Stimulated activated CD8-positive, alpha-beta memory T cell treated with anti-CD3 and anti-CD28 coated beads, Interleukin-7, amount 100 ng/mL, for 48 hours (primary cell): Measurements from ENCODE around the gene ZFP69B.

Source experiments
- DNase-seq, 2 donors: peaks; one replicate each; pipeline ENCODE4 v3.0.0-alpha.2; 2020; ENCODE audit warnings: low read depth in 1 of 2; ENCODE audit errors: extremely low read depth in 1 of 2

ZFP69B gene

DNA sequence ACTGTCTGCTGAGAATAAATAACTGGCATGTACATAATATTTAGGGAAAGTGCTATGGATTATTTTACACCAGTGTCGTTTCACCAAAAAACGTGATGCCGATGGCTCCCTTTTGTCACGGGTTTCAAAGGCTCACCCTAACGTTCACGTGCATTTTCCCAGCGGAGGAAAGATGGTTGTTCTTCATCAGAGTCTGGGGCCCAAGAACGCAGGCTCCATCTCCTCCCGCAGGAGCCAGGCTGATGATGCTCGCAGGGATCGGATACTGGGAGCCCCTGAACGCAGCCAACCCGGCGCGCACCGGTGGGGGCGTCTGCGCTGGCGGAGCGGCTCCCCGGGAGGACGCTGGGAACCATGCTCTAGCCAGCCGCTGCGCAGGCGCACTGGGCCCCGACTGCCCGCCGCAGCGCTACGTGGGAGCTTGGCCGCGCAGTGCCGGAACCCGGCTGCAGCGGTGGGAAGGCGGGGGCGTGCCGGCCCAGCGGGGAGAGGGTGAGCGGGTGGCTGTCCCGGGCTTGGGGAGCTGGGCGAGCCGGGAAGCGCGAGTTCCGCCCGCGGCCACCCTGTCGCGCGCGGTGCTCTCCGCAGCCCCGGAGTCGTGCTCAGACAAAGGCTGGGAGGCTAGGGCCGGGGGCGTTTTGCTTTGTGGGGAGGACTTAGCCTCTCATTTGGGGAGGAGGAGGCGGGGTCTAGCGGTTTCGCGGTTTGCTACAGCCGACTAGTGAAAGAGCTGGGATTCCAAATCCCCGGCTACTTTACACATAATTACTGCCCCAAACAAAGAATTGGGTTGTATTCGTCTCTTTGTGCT, at the start of gene ZFP69B:
TSS of gene ZFP69B (plus strand) at position 793 of the 811 bp plus-strand sequence. CDS start 486 bp downstream, outside the sequence.
- peak; percentile 90 to 93 for DNase-seq

DNA sequence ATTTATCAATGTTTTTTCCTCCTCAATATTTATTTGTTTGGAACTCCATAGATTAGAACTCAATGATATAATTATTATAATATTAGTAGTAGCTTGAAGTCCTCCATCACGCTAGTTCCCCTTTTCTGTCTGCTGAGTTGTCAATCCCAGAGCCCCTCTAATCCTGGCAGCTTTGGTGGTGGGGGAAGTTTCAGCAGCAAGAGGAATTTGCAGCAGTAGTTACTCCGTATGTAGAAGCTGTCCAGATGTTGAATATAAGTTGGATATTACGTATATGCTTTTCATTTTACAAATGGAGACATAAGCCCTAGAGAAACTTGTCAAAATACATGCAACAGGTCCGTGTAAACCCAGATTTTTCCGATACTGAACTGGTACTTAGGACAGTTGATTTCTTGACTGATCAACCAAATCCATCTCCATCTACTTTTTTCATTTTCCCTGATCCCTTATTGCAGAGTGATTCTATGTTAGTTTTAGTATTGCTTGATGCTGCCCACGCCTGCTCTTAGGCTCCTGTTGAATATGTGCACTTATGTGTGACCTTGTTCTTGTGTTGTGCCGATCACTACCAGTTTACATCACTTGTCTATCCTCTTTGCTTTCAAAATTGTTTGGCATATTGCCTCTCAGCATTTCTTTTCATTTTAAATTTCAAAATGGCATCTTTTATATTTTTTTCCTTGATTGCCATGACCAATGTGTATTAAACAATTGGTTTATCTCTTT, 48.6 kb upstream of the ZFP69B start:
- DNase-seq: no peak

DNA sequence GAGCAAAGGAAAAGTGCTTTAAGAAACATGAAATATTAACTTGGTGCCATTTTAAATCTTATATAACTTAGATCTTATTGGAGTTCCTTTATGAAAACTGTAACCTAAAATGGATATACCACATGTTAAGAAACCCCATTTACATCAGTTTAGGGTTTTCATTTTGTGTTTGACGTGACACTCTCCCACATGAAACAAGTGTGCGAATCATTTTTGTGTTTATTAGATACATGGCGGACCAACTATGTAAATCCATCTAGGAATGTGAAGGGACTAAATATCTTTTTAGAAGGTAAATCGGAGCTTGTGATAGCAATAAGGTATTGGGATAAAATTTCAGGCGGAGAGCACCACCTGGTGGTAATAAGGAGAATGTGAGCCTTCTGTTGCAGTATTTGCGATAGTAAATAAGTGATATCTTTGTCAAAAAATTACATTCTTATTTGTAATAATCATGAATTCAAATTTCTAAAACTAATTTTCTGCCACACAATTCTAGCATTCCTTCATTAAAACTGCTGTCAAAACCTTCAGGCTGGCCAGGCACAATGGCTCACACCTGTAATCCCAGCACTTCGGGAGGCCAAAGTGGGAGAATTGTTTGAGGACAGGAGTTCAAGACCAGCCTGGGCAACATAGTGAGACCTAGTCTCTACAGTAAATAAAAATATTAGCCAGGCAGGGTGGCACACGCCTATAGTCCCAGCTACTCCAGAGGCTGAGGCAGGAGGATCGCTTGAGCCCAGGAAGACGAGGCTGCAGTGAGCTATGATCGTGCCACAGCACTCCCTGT, 45.4 kb upstream of the ZFP69B start:
- no peak for DNase-seq

DNA sequence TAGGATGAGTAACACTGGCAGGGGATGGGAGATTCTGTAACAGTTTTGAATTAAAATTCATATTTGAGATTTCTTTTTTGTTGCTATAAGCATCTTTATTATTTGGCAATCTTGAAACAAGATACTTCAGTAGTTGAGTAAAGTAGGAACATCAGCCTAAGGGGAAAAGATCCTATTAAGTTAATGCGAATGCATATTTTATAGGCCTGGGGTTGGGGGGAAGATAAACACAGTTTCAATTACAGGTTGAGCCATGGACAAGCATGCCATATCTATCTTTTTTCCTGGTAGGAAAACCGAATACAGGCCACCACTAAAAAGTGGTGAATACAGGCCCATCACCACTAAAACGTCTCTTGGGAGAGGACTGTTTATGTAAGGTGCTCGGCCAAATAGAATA, 44.5 kb upstream of the ZFP69B start:
- no peak for DNase-seq

DNA sequence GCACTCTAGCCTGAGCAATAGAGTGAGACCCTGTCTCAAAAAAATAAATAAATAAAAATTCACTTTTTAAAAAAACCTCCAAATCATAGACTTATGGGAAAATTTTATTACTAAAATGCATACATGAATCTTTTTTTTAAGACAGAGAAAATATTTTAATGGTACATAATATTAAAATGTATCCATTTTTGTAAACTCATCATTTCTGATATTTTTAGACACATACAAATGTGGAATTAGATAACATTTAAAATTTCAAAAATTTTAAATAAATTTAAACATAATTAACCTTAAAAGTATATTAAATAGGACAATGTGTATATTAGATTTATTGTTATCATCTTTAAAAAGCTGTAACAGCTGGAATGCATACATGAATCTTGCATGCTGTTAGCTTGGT, 42.8 kb upstream of the ZFP69B start:
- DNase-seq: no peak

DNA sequence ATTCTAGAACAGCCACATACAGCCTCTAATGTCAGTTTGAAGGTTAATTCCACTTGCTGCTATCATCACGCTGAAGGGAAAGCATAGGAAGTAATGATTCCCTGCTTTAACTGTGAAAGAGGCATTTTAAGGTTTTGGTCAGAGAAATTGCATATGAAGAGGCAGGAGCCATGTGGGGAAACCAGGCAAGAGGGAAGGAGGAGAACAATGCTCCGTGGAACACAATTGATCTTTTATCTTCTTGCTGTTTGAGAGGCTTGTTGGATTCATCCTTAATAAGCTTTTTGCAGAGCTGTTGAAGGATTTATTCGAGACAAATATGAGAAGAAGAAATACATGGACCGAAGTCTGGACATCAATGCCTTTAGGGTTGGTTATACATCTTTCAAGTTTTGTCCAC, 40.8 kb upstream of the ZFP69B start:
- no peak for DNase-seq

DNA sequence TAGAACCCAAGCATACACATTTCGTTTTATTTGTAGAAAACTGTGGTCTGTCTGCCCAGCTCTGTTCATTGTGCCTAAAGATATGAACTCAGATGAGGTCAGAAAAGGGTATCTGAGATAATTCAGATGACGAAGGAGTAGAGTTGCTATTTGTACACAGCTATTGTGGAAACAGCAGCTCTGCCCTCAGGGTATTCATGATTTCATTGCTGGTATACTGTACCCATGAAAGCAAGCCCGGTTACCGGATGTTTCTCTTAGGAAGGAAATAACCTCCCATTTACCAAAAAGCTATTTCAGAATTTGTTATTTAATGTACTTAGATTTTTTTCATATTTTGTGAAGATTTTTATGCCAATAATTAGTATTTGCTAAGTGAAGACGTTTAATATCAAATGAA, 39.0 kb upstream of the ZFP69B start:
- no peak for DNase-seq

DNA sequence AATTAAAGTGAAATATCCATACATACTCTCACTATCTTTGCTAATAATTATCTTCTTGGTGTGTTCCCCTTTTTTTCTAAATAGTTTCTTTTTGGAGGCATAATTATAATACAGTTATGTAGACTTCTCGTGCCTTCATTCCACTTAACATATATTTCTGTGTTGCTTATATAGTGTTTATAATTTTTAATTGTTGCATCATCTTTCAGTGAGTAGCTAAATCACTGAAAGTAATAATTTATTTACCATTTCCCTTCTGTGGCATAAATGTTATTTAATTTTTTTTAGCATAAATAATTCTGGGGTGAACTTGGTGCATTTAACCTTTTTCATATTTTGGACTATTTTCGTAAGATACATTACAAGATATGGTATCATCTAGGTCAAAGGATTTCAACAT, 38.4 kb upstream of the ZFP69B start:
- no peak for DNase-seq

DNA sequence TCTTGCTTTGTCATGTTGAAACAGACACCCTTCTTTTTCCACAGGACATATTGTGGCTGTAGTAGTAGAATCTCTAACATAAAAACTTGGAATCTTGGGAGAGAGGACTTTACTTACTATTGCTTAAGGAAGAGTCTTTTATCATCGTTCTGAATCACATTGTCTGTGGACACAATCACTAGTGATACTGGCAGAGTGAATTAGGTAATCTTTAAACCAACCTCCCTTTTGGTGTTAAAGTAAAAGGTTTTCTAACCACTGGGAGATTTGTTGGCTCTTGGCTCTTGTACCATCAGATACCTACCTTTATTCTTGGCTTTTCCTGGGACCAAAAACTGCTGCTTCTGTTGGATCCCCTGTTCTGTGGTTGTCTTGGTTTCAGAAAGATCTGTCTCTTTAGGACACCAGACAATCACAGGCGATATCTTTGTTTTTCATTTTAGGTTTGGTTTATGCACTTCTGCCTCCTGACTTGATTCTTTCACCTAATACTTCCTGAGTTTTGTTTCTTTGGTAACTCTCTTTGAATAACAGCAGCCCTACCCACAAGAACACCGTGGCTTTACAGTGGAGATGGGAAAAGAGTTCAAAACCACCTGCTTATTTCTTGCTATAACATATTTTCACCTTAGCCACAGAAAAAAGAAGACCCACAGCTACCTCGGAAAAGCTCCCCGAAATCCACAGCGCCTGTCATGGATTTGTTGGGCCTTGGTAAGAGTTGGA, 36.6 kb upstream of the ZFP69B start:
- no peak for DNase-seq

DNA sequence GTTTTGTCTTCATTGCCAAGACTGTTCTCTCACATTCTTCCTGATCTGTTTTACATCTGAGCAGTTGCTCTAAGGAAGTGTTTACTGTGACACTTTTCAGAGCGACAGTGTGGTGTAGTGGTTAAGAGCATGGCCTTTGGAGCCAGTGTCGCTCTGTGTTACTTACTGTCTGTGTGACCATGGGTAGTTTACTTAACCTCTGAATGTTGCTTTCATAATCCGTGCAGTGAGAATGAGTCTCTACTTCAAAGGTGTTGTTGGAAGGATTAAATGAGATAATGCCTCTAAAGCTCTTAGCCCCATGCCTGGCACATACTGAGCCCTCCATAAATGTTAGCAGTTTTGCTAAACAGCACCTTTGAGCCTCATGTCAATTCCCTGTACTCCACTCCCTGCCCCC, 35.9 kb upstream of the ZFP69B start:
- DNase-seq: no peak

DNA sequence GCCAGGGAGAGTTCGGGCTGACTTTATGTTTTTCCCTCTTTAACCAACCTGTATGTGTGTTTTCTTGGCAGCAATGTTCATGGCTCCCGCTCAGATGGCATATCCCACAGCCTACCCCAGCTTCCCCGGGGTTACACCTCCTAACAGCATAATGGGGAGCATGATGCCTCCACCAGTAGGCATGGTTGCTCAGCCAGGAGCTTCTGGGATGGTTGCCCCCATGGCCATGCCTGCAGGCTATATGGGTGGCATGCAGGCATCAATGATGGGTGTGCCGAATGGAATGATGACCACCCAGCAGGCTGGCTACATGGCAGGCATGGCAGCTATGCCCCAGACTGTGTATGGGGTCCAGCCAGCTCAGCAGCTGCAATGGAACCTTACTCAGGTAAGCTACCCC, 33.6 kb upstream of the ZFP69B start:
- DNase-seq: no peak

DNA sequence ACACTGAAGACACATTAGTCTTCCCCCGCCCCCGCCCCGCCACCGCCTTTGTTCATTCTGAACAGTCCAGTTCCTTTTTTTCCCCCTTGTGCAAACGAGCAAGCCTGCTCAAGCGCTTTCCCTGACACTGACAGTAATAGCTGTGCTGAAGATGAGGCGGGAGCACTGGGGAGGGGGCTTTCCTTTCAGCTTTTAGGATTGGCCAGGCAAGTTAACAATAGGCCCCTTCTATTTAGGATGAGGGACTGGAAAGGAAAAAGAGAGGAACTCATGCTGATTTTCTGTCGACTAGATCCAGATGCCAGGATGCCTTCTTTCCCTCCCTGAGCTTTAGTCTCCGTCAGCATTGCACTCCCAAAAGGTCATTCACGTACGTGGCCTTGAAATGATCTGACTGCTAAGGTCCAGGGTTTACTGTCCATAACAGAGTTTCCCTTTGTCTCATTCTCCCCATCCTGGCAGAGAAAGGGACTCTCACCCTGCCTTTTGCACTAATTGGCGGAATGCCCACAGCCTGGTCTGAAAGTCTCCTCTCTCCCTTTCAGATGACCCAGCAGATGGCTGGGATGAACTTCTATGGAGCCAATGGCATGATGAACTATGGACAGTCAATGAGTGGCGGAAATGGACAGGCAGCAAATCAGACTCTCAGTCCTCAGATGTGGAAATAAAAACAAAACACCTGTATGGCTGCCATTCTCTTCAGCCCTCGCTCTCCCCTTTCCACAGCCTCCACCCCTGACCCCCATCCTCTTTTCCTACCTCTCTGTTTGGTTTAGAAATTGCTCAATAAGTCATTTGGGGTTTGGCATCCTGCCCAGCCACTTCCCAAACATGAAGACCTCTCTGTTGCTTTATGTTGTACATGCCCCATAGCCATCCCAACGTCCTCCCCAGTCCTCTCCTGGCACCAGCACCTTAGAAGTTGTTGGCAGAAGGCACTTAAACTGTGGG, 28.6 kb upstream of the ZFP69B start:
- DNase-seq: no peak

DNA sequence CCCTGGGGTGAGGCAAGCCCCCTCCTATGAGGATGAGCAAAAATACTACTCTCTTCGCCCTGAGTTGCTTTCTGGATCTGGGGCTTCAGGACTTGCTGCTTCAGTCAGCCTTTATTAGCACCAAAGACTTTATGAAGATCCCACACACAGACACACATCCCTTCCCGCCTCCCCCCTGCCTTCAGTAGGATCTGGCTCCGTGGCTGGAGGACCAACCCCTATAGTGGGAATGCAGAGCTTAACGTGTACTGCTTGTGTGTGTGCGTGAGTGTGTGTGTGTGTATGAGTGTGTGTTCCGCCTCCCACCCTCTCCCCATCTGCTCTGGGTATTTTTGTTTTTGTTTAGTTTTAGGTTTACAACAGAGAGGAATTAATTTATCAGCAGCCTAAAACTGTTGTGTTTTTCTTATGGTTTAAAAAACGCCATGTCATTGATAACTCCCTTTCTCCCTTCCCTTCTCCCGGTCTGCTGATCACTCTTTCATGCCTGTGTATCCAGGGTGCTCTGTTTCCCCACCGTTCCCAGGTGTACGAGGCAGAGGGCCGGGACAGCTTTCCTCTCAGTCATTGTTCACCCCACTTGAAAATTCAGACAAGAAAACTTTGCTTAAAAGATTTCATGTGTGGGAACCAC, 27.5 kb upstream of the ZFP69B start:
- DNase-seq: no peak

DNA sequence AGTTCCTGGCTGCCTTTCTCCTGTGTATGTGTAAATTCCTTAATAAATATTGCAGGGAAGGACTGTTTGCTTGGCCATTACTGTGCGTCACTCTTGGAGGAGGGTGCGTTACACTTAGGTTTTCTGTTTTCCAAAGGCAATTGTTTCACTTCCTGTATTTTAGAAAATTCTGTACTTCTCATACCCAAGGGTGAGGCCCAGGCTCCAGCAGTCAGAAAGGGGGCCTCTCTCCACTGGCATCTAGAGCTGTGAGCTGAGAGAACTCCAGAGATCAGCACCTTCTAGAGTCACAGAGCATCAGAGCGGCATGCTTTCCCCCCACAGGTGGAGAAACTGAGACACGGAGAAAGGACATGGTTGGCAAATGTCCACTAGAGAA, 27.0 kb upstream of the ZFP69B start:
- no peak for DNase-seq

DNA sequence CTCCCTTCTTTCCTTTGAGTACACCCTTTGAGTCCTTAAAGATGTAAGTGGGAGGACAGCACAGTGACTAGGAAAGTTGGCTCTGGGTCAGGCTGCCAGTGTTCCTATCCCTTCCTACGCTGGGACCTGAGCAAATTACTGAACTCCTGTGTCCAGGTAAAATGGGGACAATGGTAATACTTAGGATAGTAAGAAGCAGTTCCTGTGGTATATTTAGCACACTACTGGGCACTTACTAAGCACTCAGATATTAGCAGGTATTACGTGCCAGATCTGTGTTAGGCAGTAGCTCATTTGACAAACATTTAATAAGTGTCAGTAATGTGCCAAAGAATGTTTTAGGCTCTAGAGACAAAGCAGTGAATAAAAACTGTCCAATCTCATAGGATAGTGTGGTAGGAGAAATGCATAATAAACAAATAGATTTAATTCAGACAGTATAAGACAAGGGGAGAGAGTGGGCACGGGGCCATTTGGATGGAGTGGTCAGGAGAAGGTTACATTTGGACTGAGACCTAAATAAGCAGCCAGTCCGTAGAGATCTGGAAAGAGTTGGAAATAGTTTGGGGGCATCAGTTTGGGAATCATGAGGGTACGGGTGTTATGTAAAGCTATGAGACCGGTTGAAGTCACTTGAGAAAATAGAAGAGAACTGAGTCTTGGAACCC, 26.2 kb upstream of the ZFP69B start:
- DNase-seq: no peak

DNA sequence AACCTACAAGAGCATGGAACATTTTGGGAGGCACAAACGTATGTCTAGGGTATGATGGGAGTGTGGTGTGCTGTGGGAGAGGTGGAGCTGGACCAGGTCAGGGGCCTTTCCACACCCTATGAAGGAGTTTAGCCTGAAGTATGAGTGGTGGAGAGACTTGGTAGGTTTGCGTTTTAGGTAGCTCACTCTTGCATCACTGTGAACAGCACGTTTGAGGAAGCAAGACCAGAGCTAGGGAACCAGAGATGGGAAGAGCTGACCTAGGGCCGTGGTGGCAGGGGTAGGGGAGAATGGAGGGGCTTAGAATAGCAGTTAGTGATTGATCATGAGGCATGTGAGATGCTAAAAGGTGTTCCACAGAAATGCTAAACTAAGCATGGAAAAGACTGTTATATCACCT, 25.1 kb upstream of the ZFP69B start:
- DNase-seq: no peak

DNA sequence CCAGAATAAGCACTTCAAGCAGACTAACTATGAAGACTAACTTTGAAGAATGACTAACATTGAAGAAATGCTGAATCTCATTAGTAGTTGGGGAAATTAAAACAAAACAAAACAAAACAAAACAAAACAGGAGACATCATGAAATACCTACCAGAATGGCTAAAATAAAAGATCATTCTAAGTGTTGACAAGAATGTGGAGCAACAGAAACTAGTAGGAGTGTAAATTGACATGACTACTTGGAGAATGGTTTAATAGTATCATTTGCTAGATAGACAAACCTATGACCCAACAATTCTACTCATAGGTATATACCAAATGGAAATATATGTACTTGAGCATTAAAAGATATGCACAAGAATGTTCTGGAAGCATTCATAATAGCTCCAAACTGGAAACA, 18.9 kb upstream of the ZFP69B start:
- no peak for DNase-seq

DNA sequence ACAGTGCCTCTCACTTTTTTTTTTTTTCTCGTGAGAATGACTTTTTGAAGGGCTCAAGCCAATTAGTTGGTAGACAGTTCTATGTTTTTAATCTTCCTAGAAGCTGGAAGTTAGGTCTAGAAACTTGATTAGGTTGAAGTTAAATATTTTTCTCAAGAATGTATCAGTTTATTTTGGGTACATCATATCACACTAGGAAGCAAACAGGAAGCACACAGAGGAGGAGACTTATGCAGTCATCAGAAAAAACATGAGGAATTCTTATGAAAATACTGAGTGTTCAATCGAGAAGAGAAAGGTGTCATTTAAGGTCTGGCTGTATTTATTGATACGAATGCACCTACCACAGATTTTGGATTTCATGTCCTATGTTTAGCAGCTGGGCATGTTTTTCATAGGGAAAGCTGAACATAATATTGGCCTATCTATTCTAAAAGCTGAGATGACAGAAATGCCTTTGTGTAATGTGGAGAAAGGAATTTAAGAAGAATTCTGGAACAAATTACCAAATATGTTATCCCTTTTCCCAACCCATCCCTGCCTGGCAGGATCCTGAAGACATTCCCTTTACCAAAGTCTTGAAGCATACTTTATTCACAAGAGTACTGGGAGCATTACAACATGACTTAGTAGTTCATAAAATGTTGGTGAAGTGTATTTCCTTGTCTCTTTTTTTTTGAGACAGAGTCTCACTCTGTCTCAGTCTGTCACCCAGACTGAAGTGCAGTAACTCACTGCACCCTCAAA, 17.5 kb upstream of the ZFP69B start:
- no peak for DNase-seq
